ENCODE data around the gene APLP1.
A peak's percentile ranks its signal among the peaks of the same experiment; 100 is the strongest.
"Not testable (repeated sequence)": the region's sequence is repeated elsewhere in the genome, so short reads cannot be mapped to it uniquely, and the experiment has no call there.

APLP1 gene

DNA sequence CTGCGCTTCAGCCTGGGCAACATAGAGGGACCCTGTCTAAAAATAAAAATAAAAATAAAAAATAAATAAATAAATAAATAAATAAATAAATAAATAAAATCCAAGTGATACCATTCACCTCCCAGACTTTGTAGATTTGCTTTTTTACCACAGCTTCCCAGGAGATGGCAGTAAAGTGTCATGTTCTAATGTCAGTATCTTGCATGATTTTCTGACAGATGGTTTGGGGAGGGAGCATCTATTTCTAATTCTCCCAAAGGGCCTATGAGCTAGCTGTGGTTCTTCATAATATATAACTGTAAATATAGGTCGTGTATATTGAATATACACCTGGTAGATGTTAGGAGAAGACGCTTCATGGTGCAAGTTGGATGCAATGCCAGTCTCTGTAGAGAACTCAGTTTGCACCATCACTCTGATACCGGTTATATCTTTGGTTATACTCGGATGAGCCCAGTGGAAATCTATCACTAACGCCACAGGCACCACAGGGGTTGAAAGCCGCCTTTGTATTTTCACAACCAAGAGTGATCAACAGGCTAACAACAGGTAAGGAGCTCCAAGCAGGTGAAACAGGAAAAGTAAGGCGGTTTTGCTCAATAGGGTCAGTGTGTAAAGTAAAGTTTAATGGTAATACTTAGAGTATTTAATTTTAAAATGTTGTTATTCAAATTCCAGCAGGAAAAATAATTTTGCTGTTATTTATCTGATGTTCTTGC, 13.9 kb downstream of the APLP1 start:
- DNase-seq (ENCODE audit: low read depth) = peak; percentile 77

DNA sequence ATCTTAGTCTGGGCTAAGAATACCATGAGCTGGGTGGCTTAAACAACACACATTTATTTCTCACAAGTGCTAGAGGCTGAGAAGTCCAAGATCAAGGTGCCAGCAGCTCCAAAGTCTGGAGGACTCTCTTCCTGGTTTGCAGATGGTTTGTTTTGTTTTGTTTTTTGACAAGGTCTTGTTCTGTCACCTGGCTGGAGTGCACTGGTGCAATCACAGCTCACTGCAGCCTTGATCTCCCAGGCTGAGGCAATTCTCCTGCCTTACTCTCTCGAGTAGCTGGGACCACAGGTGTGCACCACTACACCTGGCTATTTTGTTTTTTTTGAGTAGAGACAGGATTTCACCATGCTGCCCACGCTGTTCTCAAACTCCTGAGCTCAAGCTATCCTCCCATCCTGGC, 15.5 kb downstream of the APLP1 start:
- no peak for DNase-seq (ENCODE audit: low read depth)

DNA sequence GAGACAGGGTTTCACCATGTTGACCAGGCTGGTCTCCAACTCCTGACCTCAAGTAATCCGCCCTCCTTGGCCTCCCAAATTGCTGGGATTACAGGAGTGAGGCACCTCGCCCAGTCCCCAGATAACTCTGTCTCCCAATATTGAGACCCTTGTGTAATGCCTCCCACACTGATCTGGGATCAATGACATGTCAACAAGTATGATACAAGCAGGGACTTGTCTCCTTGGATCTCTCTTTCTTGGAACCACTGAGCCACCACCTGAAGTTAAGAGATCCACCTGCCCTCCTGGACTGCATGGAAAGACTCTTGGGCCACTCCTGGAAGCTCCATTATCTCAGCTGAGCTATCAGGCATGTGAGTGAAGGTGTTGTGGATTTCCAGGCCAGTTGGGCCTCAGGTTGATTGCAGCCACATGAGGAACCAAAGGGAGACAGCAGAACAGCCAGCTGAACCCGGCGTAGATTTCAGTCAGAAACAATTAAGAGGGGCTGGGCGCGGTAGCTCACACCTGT, 16.9 kb downstream of the APLP1 start:
- DNase-seq (ENCODE audit: low read depth) = no peak

DNA sequence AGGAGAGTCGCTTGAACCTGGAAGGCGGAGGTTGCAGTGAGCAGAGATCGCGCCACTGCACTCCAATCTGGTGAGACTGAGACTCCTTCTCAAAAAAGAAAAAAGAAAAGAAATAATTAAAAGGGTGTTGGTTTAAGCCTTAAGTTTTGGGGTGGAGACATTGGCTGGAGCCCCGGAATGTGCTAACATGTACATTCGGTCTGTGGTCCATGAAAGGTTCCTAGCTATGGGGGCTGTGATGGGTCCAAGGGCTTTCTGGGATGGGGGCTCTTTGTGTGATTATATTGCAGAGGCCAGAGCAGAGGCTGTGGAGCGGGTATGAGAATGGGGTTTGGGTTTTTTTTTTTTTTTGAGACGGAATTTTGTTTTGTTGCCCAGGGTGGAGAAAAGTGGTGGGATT, 17.5 kb downstream of the APLP1 start:
- no peak for DNase-seq (ENCODE audit: low read depth)

DNA sequence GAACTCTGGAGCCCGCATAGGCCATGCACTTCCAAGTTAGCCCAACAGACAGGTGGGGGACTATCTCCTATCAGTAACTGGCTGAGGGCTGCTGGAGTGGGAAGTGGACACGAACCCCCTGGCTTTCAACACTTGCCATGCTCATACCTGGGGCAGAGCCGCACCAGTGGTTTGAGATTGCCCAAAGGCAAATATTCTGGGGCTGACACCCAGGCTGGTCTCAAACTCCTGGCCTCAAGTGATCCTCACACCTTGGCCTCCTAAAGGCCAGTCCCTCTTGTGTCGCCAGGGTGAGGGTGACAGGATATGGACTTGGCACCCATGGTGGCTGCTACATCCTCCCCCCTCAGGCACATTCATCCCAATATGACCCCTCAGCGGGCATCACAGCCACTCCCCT, 18.8 kb downstream of the APLP1 start:
- DNase-seq (ENCODE audit: low read depth) = no peak

DNA sequence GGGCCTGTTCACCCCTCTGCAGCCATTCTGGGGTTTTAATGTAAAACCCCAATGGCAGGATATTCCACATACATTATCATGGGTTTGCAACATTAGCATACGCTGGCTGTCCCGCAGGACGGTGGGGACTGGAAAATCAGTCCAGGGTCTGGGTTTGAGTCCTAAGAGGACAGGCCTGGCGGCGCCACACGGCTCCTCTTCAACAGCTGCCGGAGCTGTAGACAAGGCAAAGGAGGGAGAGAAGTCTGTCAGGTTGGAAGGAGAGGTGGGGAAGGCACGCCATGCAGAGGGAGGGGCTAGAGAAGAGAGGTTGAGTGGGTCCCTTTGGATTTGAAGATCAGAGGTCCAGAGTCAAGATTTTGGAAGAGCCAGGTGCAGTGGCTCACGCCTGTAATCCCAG, 20.0 kb downstream of the APLP1 start:
- DNase-seq (ENCODE audit: low read depth) = no peak

DNA sequence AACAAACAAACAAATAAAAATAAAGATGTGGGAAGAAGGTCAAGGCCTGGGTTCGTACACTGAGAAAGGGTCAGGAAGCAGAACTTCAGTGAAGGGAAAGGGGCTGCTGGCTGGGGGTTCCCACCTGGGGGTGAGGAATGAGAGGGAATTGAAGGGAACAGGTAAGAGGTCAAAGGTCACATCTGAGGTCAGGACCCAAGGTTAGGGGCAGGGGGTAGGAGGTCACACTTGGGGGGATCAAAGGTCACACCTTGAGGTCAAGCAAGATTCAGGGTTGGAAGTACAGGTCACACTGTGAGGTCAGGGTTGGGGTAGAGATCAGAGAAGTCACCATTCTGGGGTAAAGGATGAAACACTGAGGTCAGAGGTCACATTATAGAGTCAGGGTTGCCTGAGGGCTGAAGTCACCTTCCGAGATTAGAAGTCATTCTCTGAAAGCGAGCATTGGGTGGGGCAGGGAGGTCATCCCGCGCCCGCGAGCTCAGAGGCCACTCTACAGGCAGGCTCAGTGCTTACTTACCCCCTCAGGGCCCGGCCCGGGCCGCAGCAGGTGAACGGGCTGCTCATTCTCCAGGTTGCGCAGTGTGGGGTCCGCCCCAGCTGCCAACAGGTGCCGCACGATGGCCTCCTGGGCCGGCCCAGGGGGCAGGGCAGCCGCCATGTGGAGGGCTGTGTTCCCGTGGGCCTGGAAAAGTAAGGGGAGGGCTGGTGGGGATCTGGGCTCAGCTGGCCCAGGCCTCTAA, 21.2 kb downstream of the APLP1 start:
- DNase-seq (ENCODE audit: low read depth) = no peak

DNA sequence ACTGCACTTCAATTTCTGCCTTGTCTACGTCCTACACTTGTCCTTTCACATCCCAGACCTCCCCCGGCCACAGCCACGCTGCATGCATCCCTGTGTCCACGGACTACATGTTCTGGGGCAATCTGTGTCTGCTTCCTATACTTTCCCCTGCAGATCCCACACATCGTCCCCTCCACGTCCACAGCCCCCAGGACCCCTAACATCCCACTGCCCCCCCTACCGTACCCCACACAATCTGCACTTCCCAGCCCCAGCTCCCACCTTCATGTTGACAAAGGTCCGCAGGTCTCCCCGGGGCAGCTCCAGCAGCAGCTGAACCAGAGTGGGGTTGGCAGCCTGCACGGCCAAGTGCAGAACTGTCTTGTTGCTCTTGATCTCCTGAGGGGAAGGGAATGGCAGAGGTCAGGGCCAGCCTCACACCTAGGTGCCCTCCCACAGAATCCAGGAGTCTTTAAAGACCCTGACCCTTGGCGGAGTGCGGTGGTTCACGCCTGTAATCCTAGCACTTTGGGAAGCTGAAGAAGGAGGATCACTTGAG, 21.8 kb downstream of the APLP1 start:
- no peak for DNase-seq (ENCODE audit: low read depth)

DNA sequence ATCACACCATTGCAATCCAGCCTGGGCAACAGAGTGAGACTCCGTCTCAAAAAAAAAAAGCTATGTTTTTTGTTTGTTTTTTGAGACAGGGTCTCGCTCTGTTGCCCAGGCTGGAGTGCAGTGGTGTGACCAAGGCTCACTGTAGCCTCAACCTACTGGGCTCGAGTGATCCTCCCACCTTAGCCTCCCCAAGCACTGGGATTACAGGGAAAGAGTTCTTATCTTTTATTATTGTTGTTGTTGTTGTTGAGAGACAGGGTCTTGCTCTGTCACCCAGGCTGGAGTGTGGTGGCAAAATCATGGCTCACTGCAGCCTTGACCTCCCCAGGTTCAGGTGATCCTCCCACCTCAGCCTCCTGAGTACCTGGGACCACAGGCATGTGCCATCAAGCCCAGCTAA, 23.4 kb downstream of the APLP1 start:
- not testable (repeated sequence) for DNase-seq (ENCODE audit: low read depth)

DNA sequence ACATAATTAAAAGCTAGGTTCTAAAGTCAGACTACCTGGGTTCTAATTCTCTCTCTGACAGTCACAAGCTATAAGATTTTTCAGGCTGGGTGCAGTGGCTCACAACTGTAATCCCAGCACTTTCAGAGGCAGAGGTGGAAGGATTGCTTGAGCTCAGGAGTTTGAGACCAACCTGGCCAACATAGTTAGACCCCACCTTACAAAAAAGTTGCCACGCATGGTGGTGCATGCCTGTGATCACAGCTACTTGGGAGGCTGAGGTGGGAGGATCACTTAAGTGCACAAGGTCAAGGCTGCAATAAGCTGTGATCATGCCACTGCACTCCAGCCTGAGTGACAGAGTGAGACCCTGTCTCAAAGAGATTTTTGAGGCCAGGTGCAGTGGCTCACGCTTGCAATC, 26.0 kb downstream of the APLP1 start:
- DNase-seq (ENCODE audit: low read depth) = no peak

DNA sequence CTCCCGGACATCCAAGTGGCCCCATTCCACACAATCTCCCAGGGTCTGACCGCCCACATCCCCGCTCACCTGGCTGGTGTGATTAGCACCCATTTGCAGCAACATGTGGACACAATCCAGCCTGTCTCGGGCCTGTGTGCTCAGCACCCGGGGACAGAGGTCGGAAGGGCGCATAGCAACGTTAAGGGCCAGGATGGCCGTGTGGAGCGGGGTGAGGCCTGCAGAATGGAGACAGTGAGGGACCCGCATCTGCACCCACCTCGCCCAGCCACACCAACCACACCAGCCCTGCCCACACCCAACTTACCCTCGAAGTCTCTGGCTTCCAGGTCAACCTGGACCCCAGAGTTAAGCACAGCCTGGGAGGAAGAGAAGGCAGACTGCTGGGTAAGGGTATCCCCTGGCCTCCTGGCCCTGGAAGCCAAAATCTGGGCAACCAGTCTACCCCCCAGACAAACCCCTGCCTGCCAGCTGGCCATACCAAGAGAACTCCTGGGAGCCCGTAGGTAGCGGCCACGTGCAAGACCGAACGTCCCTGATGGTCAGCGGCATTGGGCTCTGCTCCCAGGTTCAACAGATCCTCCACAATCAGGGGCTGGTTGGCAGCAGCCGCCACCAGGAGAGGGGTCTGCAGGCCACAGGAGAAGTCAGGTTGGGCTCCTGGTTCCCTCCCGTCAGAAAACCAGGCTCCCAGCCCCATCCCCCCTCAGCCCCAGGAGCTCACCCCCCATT, 27.7 kb downstream of the APLP1 start:
- no peak for DNase-seq (ENCODE audit: low read depth)

DNA sequence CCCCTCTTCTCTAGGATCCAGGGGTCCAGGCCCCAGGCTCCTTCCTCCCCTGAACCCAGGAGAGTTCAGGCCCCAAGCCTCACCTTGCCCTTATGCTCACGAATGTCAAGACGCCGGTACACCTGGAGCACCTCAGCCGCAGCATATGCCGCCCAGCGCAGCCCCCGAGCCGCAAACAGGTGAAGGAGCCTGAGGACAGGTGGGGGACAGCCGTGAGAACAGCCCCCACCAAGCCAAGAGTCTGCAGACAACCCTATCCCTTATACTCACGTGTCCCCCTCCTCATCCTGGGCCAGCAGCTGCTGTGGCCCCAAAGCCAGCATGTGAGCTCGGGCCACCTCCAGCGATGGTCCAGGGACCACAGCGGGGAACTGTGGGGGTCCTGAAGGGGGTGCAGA, 28.3 kb downstream of the APLP1 start:
- no peak for DNase-seq (ENCODE audit: low read depth)

DNA sequence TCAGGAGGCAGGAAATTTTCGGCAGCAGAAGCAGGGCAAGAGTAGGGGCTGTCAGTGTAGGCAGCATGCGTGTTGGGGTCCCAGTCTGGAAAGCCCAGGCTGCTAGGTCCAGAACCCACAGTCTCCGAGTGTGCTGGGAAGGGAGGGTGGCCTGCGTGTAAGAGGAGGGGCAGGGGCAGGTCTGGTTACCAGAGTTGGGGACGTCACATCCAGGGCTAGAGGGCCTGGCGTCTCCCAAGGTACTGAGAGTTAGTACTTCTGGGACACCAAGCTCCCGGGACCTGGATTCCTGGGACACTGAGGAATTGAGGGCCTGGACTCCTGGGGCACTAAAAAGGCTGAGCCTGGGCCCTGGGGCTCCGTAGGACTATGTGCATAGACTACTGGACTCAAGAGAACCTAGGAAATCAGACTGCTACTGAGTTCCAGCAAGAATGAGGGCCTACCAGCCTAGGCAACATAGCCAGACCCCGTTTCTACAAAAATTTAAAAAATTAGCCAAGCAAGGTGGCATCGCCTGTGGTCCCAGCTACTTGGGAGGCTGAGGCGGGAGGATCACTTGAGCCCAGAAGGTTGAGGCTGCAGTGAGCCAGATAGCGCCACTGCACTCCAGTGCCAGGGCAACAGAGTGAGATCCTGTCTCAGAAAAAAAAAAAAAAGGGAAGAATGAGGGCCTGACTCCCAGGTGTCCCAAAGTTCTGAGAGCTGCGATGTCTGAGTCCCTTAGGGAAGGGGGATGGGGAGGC, 29.5 kb downstream of the APLP1 start:
- no peak for DNase-seq (ENCODE audit: low read depth)

DNA sequence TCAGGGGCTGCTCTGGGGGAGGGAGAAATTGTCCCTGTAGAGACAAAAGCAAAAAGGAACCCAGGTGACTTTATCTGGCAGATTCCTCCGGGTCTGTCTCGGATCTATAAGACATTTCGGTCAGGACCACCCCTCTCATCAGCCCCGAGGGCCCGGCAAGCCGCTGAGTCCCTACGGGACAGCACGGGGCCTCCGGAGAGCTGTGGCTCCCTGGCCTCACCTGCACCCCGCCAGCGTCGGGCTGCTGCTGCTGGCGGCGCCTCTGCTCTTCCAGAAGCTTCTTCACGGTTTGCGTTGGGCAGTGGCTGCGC, 30.1 kb downstream of the APLP1 start:
- DNase-seq (ENCODE audit: low read depth) = no peak

DNA sequence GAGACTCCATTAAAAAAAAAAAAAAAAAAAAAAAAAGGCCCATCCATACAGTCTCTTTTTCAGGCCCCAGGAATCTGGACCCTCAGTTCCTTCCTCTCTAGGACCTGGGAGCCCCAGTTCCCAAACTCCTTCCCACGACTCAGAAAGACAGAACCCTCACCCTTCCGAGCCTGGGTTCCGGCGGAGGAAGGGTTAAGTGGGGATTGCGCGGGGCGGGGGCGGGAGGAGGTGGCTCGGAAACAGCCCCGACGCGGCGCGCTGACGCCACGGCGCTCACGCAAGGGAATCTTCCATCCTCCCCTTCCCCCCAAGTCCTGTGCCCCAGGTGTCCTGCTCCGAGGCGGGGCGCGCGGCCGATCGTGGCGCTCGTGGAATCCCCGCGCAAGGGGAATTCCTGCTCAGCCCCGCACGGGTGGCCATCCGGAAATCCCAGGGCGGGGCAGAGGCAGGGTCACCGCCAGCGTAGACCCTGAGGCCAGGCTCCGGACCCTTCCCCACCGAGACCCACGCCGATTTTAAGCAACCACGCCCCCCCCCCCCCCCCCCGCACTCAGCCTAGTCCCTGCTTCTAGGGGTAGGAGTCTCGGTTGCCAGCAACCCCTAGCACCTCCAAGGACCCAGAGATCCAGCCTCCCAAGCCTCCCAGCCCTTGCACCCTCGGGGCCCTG, 31.3 kb downstream of the APLP1 start:
- peak; percentile 81 for DNase-seq (ENCODE audit: low read depth)

DNA sequence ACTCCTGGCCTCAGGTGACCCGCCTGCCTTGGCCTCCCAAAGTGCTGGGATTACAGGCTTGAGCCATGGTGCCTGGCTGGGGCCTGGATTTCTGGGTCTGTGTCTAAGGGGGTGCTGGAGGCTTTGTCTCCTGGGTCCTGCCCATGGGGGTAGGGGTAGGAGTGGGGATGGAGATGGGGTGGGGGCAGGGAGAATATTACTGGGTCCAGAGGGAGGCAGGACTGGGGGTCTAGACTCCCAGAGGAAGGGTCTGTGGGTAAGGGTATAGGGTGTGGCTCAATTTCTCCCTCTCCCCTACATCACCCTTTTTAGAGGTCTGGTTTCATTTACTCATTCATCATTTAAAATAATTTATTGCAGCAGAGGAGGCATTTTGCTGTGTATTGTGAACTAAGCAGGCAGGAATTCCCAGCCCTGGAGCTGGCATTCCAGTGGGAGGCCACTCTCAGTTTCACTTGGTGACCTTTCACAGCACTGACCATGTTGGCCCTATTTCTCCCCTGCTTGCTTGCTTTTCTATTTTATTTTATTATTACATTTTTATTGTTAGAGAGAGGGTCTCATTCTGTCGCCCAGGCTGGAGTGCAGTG, 32.8 kb downstream of the APLP1 start:
- DNase-seq (ENCODE audit: low read depth) = peak; percentile 64

DNA sequence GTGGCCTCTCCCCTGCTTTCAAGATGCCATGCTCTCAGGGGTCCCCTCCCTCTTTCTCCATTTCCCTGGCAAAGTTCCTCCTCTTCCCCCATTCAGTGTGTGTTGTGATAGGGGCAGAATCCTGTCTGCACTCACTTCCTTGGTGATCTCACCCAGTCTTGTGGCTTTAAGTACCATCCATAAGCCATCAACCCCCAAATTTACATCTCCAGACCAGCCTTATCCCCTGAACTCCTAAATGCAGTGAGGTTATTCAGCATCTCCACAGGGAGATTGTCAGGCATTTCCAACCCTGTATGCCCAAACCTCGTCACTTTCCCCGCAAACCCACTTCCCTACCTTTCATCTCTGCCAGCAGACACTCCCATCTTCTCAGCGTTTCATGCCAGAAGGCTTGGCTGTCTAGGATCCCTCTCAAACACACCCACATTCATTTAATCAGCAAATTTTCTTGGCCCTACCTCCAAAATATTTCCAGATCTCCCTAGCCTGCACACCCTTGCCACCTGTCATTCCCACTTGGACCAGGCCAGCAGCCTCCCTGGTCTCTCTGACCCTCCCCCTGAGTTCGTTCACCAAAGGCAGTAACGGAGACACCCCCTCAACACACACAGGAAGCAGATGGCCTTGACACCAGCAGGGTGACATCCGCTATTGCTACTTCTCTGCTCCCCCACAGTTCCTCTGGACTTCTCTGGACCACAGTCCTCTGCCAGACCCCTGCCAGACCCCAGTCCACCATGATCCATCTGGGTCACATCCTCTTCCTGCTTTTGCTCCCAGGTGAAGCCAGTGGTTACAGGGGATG, 33.7 kb downstream of the APLP1 start, which contains the start of gene HCST:
Gene HCST, plus strand, starts transcription at position 676 of the 808 bp plus-strand sequence. Its CDS starts 65 bp downstream, at position 741.
- DNase-seq (ENCODE audit: low read depth) = no peak

DNA sequence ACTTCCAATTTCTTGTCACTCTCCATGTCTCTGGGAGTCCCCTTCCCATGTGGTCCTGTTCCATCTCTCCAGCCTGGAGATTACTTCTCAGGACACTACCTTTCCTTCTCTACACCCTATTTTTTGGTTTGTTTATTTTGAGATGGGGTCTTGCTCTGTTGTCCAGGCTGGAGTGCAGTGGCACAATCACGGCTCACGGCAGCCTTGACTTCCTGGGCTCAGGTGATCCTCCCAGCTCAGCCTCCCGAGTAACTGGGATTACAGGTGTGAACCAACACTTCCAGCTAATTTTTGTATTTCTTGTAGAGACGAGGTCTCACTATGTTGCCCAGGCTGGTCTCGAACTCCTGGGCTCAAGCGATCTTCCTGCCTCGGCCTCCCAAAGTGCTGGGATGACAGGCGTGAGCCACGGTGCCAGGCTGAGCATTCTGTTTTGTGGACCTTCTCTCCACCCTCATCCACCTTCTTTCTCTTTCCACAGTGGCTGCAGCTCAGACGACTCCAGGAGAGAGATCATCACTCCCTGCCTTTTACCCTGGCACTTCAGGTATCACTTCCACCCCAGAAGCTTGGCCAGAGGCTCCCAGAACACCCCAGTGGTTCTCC, 34.6 kb downstream of the APLP1 start:
- DNase-seq (ENCODE audit: low read depth) = no peak

DNA sequence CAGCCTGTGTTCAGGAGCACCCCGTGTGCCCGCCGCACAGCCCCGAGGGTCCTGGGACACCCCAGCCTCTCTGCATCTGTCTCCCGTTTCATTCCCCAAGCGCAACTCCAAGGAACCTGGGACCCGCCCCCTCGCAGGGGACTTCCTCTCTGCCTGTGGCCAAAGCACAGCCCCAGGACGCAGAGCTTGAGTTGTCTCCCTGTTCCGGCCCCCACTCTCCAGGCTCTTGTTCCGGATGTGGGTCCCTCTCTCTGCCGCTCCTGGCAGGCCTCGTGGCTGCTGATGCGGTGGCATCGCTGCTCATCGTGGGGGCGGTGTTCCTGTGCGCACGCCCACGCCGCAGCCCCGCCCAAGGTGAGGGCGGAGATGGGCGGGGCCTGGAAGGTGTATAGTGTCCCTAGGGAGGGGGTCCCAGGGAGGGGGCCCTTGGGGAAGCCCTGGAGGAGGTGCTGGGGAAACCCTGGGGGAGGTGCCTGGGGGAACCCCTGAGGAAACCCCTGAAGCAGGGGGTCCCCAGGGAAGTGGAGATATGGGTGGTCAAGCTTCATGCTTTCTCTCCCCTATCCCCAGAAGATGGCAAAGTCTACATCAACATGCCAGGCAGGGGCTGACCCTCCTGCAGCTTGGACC, 35.3 kb downstream of the APLP1 start:
- DNase-seq (ENCODE audit: low read depth) = peak; percentile 57
